Transverse colon (tissue), 4 donors: ENCODE results near the gene MIA. TPM values are rescaled to one million over a fixed set of nuclear protein-coding genes. Genes with fewer than 3 reads are reported as not detected.

Experiments used
- DNase-seq: peaks from one replicate; pipeline ENCODE4 v3.0.0-alpha.2; 2019
- H3K27ac ChIP-seq, 4 donors: fragments of 200-600 bp; sonication (generic); 2 replicates each; pipeline ENCODE4 v1.5.1; 2016 to 2018; ENCODE audit warnings: inconsistent platforms in 4 of 4
- H3K27me3 ChIP-seq: fragments of 200-600 bp; sonication (generic); 2 replicates; pipeline ENCODE4 v1.5.1; 2017; ENCODE audit warnings: inconsistent platforms
- H3K36me3 ChIP-seq, 4 donors: fragments of 200-600 bp; sonication (generic); 2 replicates each; pipeline ENCODE4 v1.5.1; 2017 to 2019; ENCODE audit warnings: inconsistent platforms in 4 of 4
- H3K4me1 ChIP-seq, 4 donors: fragments of 200-600 bp; sonication (generic); 2 replicates each; pipeline ENCODE4 v1.5.1; 2017 to 2020; ENCODE audit warnings: inconsistent platforms in 4 of 4
- H3K4me3 ChIP-seq, 4 donors: fragments of 200-600 bp; sonication (generic); 1 replicate in 1 of 4; 2 replicates in 3 of 4; pipeline versions ENCODE4 v1.5.1 to v1.6.1; 2017 to 2019; ENCODE audit warnings: inconsistent platforms in 4 of 4
- H3K9me3 ChIP-seq, 2 donors: fragments of 200-600 bp; sonication (generic); 2 replicates each; pipeline ENCODE4 v1.5.1; 2017 to 2019; ENCODE audit warnings: inconsistent platforms in 2 of 2
- EP300 ChIP-seq: sonication (generic); formaldehyde crosslinking; IDR thresholded peaks from one replicate; pipeline ENCODE4 v1.6.1; 2017; ENCODE audit warnings: antibody characterized with exemption, low read depth
- POLR2A ChIP-seq: fragments of 450-650 bp; IDR thresholded peaks from one replicate; pipeline ENCODE4 v1.6.1; 2016; ENCODE audit warnings: antibody characterized with exemption, mild to moderate bottlenecking, moderate library complexity
- POLR2AphosphoS5 ChIP-seq, 3 donors: sonication (generic); formaldehyde crosslinking; IDR thresholded peaks; one replicate each; pipeline ENCODE4 v1.6.1; 2016; ENCODE audit warnings: antibody characterized with exemption in 3 of 3
- WGBS, 2 donors: methylation state at CpG; one replicate each; pipeline ENCODE4 v1.1.5; 2018; ENCODE audit warnings: low coverage in 1 of 2; 5-methylcytosine and 5-hydroxymethylcytosine counted together
- in situ Hi-C, 4 donors: fragments of 200-750 bp; cut with MboI; loops; one replicate each; pipeline versions ENCODE4 v1.15.0 to v1.15.1; 2017; ENCODE audit warnings: low sequenced_read_pairs in 3 of 4, low pct_ligation_motif_present in 1 of 4, low pct_unique_long_range_greater_than_20kb in 1 of 4
- intact Hi-C: fragments of 100-400 bp; cut with DNase I; formaldehyde crosslinking; loops from one replicate; pipeline ENCODE4 v1.15.1; 2023; ENCODE audit warnings: low total_unique reads
- total RNA-seq, 4 donors: library from RNA; depleted of rRNA; stranded (reverse); fragments of >200 nt; gene quantifications; one replicate each; pipeline ENCODE4 v1.1.0, GENCODE V29; 2016
- TF ChIP-seq, protein P1 (sequence below), 5 experiments: fragments of 200-600 bp in 3 of 5; fragments of 450-650 bp in 2 of 5; sonication (generic) in 3 of 5; IDR thresholded peaks; 1 replicate in 2 of 5; 2 replicates in 3 of 5; pipeline ENCODE4 v1.5.1; 2016 to 2017; ENCODE audit warnings: antibody characterized with exemption in 5 of 5, inconsistent platforms in 3 of 5, mild to moderate bottlenecking in 2 of 5, moderate library complexity in 1 of 5

Gene MIA
- total RNA-seq, 4 donors from 2014 or later = 5.7 to 23.3 TPM; not detected in 2

DNA sequence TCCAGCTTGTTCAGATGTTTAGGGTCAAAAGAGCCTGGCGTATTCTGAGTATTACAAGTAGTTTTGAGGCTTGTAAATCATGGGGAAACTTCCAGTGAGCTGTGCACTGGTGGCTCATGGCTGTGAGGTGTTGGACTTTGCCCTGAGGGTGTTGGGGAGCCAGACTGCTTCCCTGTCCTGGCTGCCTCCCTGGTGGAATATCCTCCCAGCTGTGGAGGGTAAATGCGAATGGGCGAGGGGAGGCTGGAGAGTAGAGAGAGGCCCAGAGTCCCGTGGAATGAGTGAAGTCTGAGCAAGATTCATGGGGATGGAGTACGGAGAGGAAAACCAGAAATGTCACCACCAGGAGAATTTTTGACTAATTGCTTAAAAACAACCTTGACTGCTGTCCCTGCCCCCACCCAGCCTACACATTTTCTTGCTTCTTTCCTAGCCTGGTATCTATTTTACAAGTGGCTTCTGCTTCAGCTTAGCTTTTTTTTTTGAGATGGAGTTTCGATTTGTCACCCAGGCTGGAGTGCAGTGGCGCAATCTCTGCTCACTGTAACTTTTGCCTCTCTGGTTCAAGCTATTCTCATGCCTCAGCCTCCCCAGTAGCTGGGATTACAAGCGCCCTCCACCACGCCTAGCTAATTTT is 20.6 kb upstream of the MIA start:
- intact Hi-C loops (no loop called here), in situ Hi-C loops (loop anchor here in 1 of 4 donors (5.0 kb wide), 1 partner anchor 37 kb away; the partner anchor contains the start of genes COQ8B and ITPKC)
- WGBS, 2 donors = 44% methylated on average over 8 to 9 of the region's 9 CpGs
- TF ChIP-seq, protein P1, sequence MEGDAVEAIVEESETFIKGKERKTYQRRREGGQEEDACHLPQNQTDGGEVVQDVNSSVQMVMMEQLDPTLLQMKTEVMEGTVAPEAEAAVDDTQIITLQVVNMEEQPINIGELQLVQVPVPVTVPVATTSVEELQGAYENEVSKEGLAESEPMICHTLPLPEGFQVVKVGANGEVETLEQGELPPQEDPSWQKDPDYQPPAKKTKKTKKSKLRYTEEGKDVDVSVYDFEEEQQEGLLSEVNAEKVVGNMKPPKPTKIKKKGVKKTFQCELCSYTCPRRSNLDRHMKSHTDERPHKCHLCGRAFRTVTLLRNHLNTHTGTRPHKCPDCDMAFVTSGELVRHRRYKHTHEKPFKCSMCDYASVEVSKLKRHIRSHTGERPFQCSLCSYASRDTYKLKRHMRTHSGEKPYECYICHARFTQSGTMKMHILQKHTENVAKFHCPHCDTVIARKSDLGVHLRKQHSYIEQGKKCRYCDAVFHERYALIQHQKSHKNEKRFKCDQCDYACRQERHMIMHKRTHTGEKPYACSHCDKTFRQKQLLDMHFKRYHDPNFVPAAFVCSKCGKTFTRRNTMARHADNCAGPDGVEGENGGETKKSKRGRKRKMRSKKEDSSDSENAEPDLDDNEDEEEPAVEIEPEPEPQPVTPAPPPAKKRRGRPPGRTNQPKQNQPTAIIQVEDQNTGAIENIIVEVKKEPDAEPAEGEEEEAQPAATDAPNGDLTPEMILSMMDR (IDR thresholded peaks at IDR 0.05) = peak in 1 of 5 experiments; percentile 26
- TF ChIP-seq POLR2AphosphoS5 (IDR thresholded peaks at IDR 0.05) = peak in 1 of 3 donors; percentile 48
- TF ChIP-seq EP300 = no peak
- no peak for TF ChIP-seq POLR2A
- no peaks in the 10 kb centered on the region for H3K27me3 ChIP-seq
- peak overlapping the region; percentile 78 to 90 (median 86) for H3K27ac ChIP-seq
- peak overlapping the region in 2 of 4 donors; percentile 9 to 33 for H3K4me3 ChIP-seq
- peaks cover 19 to 52% (median 45%) of the 10 kb centered on the region in 4 donors for H3K4me1 ChIP-seq
- peak; percentile 77 for DNase-seq
- H3K36me3 ChIP-seq = peaks cover 0 to 24% (median 12%) of the 10 kb centered on the region in 4 donors
- no peaks in the 10 kb centered on the region for H3K9me3 ChIP-seq

GRCh38 chr19:40755248-40755624 is 20.1 kb upstream of the MIA start:
- peak overlapping the region; percentile 78 to 90 (median 86) for H3K27ac ChIP-seq
- H3K4me3 ChIP-seq = peak overlapping the region in 1 of 4 donors; percentile 33
- H3K36me3 ChIP-seq = peaks cover 0 to 29% (median 14%) of the 10 kb centered on the region in 4 donors
- TF ChIP-seq, protein P1 (IDR thresholded peaks at IDR 0.05) = no peak
- no peak for TF ChIP-seq POLR2AphosphoS5 (IDR thresholded peaks at IDR 0.05)
- TF ChIP-seq EP300 = no peak
- TF ChIP-seq POLR2A = no peak
- H3K9me3 ChIP-seq = no peaks in the 10 kb centered on the region
- in situ Hi-C loops = no loop called here
- 68% methylated on average over 3 of the region's 3 CpGs; no CpG with 5 or more reads in 1 of the 2 donors for WGBS, 2 donors
- intact Hi-C loops = no loop called here
- no peaks in the 10 kb centered on the region for H3K27me3 ChIP-seq
- DNase-seq = no peak
- peaks cover 17 to 48% (median 40%) of the 10 kb centered on the region in 4 donors for H3K4me1 ChIP-seq

DNA sequence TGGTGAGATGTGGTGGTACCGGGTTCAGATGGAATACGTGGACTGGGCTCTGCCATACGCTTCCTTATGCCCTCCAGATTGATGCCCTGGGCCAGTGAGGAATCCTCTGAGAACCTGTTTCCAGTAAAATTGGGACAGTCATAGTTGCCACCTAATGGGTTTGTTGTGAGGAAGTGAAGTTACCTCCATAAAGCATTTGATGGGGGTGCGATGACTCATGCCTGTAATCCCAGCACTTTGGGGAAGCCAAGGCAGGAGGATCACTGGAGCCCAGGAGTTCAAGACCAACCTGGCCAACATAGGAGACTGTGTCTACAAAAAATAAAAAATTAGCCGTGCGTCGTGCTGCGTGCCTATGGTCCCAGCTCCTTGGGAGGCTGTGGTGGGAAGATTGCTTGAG is 19.5 kb upstream of the MIA start:
- no peak for TF ChIP-seq POLR2A
- TF ChIP-seq POLR2AphosphoS5 (IDR thresholded peaks at IDR 0.05) = no peak
- TF ChIP-seq EP300 = no peak
- TF ChIP-seq, protein P1 (IDR thresholded peaks at IDR 0.05) = no peak
- in situ Hi-C loops = no loop called here
- Histone ChIP-seq H3K27ac (no peak overlapping the region), H3K36me3 (peaks cover 0 to 35% (median 17%) of the 10 kb centered on the region in 4 donors), H3K9me3 (no peaks in the 10 kb centered on the region), H3K4me3 (no peak overlapping the region), H3K4me1 (peaks cover 17 to 48% (median 40%) of the 10 kb centered on the region in 4 donors), H3K27me3 (no peaks in the 10 kb centered on the region)
- intact Hi-C loops = no loop called here
- DNase-seq = no peak
- WGBS, 2 donors = 92% methylated on average over 8 of the region's 8 CpGs; no CpG with 5 or more reads in 1 of the 2 donors

GRCh38 chr19:40756502-40757110 is 18.7 kb upstream of the MIA start:
- no peak overlapping the region for H3K4me3 ChIP-seq
- no peaks in the 10 kb centered on the region for H3K9me3 ChIP-seq
- no peak for DNase-seq
- H3K27ac ChIP-seq = no peak overlapping the region
- intact Hi-C loops (no loop called here), in situ Hi-C loops (no loop called here)
- H3K4me1 ChIP-seq = peaks cover 17 to 48% (median 40%) of the 10 kb centered on the region in 4 donors
- H3K27me3 ChIP-seq = no peaks in the 10 kb centered on the region
- peaks cover 0 to 42% (median 21%) of the 10 kb centered on the region in 4 donors for H3K36me3 ChIP-seq
- TF ChIP-seq, protein P1 (IDR thresholded peaks at IDR 0.05) = no peak
- no peak for TF ChIP-seq EP300
- TF ChIP-seq POLR2AphosphoS5 (IDR thresholded peaks at IDR 0.05) = no peak
- no peak for TF ChIP-seq POLR2A
- WGBS, 2 donors = 70 to 71% methylated on average over 5 to 11 of the region's 11 CpGs
